Thoracic aorta (tissue), 2 donors: ENCODE results near the gene NCOA7. TPM values are rescaled to one million over a fixed set of nuclear protein-coding genes. Genes with fewer than 3 reads are reported as not detected.
A peak's percentile ranks its signal among the peaks of the same experiment; 100 is the strongest.

Source experiments
- ATAC-seq: fragments of 150-250 bp; one replicate; pipeline ENCODE4 v1.8.0; 2017; ENCODE audit warnings: low read depth; ENCODE audit not compliant: insufficient number of reproducible peaks, low FRiP score
- DNase-seq: peaks from one replicate; pipeline ENCODE4 v3.0.0-alpha.2; 2020; ENCODE audit warnings: low spot score
- H3K27ac ChIP-seq, 2 donors: fragments of 200-600 bp; sonication (generic); 1 replicate in 1 of 2; 2 replicates in 1 of 2; pipeline ENCODE4 v1.5.1; 2016; ENCODE audit warnings: mild to moderate bottlenecking in 2 of 2, moderate library complexity in 2 of 2
- H3K27me3 ChIP-seq: fragments of 200-600 bp; sonication (generic); replicated peaks from 2 replicates; pipeline ENCODE4 v1.6.0; 2016; ENCODE audit warnings: mild to moderate bottlenecking; ENCODE audit not compliant: insufficient read depth
- H3K36me3 ChIP-seq: fragments of 200-600 bp; sonication (generic); one replicate; pipeline ENCODE4 v1.5.1; 2016
- H3K4me1 ChIP-seq, 2 donors: fragments of 200-600 bp; sonication (generic); 1 replicate in 1 of 2; 2 replicates in 1 of 2; pipeline versions ENCODE4 v1.5.1 to v1.6.0; 2016; ENCODE audit warnings: low read depth in 2 of 2, mild to moderate bottlenecking in 1 of 2; ENCODE audit not compliant: control insufficient read depth in 1 of 2
- H3K4me3 ChIP-seq: fragments of 200-600 bp; sonication (generic); 2 replicates; pipeline ENCODE4 v1.5.1; 2016; ENCODE audit warnings: mild to moderate bottlenecking
- H3K9me3 ChIP-seq: fragments of 200-600 bp; sonication (generic); 2 replicates; pipeline ENCODE4 v1.5.1; 2016
- total RNA-seq, 2 donors: library from RNA; depleted of rRNA; stranded (reverse); fragments of >200 nt; gene quantifications; one replicate each; pipeline versions ENCODE4 v1.1.0 to v1.2.3, GENCODE V29; 2016
- TF ChIP-seq, protein P1 (sequence below): fragments of 200-600 bp; sonication (generic); IDR thresholded peaks from one replicate; pipeline ENCODE4 v1.5.1; 2019; ENCODE audit warnings: antibody characterized with exemption

Gene NCOA7
- total RNA-seq, 2 donors from 2014 or later = 29.6 to 87.1 TPM

GRCh38 chr6:125886021-125886420 is 95.3 kb downstream of the NCOA7 start:
- H3K9me3 ChIP-seq = no peaks in the 10 kb centered on the region
- H3K36me3 ChIP-seq = peaks cover 25% of the 10 kb centered on the region
- no peaks in the 10 kb centered on the region for H3K4me1 ChIP-seq
- H3K27ac ChIP-seq = no peak overlapping the region
- TF ChIP-seq, protein P1, sequence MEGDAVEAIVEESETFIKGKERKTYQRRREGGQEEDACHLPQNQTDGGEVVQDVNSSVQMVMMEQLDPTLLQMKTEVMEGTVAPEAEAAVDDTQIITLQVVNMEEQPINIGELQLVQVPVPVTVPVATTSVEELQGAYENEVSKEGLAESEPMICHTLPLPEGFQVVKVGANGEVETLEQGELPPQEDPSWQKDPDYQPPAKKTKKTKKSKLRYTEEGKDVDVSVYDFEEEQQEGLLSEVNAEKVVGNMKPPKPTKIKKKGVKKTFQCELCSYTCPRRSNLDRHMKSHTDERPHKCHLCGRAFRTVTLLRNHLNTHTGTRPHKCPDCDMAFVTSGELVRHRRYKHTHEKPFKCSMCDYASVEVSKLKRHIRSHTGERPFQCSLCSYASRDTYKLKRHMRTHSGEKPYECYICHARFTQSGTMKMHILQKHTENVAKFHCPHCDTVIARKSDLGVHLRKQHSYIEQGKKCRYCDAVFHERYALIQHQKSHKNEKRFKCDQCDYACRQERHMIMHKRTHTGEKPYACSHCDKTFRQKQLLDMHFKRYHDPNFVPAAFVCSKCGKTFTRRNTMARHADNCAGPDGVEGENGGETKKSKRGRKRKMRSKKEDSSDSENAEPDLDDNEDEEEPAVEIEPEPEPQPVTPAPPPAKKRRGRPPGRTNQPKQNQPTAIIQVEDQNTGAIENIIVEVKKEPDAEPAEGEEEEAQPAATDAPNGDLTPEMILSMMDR = no peak
- DNase-seq (no peak), ATAC-seq (no peak)
- H3K27me3 ChIP-seq = no peaks in the 10 kb centered on the region
- H3K4me3 ChIP-seq = no peak overlapping the region

DNA sequence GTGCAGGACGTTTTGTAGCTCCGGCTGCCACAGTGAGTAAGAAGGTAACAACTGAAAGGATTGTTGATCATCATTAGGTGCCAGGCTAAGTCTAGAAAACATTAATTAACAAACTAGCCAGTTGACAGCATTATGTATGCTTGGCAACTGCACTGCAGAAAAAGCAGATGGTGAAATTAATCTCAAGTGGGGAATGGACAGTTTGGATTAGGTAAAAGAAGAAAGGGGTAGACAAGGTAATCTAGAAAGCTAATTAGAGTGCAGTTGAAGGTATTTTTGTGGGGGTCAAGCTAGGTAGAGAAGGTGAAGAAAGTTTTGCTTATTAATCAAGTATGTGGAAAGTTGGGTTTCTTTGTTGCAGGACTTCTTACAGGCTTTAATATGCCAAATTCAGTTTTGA is 96.2 kb downstream of the NCOA7 start:
- no peak overlapping the region for H3K27ac ChIP-seq
- H3K27me3 ChIP-seq = no peaks in the 10 kb centered on the region
- TF ChIP-seq, protein P1 = no peak
- no peak for ATAC-seq
- H3K4me1 ChIP-seq = no peaks in the 10 kb centered on the region
- H3K9me3 ChIP-seq = no peaks in the 10 kb centered on the region
- H3K36me3 ChIP-seq = peaks cover 17% of the 10 kb centered on the region
- DNase-seq = no peak
- no peak overlapping the region for H3K4me3 ChIP-seq

GRCh38 chr6:125887372-125887771 is 96.6 kb downstream of the NCOA7 start:
- H3K9me3 ChIP-seq = no peaks in the 10 kb centered on the region
- no peaks in the 10 kb centered on the region for H3K4me1 ChIP-seq
- no peak overlapping the region for H3K27ac ChIP-seq
- TF ChIP-seq, protein P1 = no peak
- DNase-seq (no peak), ATAC-seq (no peak)
- H3K4me3 ChIP-seq = no peak overlapping the region
- peaks cover 13% of the 10 kb centered on the region for H3K36me3 ChIP-seq
- no peaks in the 10 kb centered on the region for H3K27me3 ChIP-seq

- Histone ChIP-seq H3K27me3 (no peaks in the 10 kb centered on the region), H3K9me3 (no peaks in the 10 kb centered on the region), H3K4me1 (no peaks in the 10 kb centered on the region), H3K36me3 (peaks cover 14% of the 10 kb centered on the region), H3K27ac (no peak overlapping the region), H3K4me3 (no peak overlapping the region)
- ATAC-seq (no peak), DNase-seq (no peak)
- TF ChIP-seq, protein P1 = peak; percentile 18
Observed at GRCh38 chr6:125888989-125889656, 98.4 kb downstream of the NCOA7 start.

DNA sequence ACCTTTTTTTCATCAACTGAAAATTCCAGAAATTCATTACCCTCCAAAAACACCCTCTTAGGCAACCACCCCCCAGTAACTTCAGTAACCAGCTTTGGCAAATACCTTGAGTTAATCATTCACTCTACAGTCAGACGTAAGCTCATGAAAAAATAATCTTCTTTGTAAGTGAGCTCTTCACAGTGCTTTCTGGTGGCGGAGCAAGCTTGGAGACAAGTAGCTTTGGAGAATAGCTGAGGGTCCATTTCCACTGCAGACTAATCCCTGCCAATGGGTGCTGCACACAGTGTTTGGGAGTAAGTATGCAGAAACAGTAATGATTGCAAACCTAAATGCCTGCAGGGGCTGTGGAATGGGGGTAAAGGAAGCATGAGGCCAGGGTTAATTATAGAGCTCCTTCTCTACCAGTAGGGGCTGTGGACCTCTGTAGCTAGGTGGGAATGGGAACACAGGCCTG is 109.0 kb downstream of the NCOA7 start:
- no peak for ATAC-seq
- Histone ChIP-seq H3K9me3 (no peaks in the 10 kb centered on the region), H3K36me3 (peaks cover 11% of the 10 kb centered on the region)

More for the DNA sequence above, 109.0 kb downstream of the NCOA7 start:
- TF ChIP-seq, protein P1 = no peak
- H3K4me1 ChIP-seq = no peaks in the 10 kb centered on the region
- DNase-seq = no peak
- no peaks in the 10 kb centered on the region for H3K27me3 ChIP-seq
- no peak overlapping the region for H3K4me3 ChIP-seq
- no peak overlapping the region for H3K27ac ChIP-seq
